ENCODE results near the gene RPS3A. TPM values are rescaled to one million over a fixed set of nuclear protein-coding genes. Genes with fewer than 3 reads are reported as not detected.
A peak's percentile ranks its signal among the peaks of the same experiment; 100 is the strongest.

RPS3A gene
- total RNA-seq, 1 donor from 2014 or later, result 1,043 TPM

DNA sequence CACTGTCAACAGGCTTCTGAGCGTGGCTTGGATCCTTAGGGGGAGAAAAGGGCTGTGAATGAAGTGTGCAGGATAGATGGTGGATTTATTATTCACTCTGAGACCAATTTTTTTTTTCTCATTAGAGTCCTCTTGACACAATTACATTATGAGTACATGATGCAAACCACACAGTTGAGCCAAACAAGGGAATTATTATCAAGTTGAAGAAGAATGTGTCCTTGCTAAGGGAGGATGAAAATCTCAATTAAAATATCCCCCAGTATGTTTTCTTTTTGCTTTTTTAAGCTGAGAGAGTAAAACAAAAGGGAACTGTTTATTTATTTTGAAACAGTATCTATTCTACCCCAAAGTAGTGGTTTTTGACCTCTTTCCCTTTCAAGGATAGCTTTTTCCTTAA is 40.4 kb downstream of the RPS3A start:
- no peak overlapping the region for H3K27ac ChIP-seq (replicated peaks)
- intact Hi-C loops (cut with micrococcal nuclease), result no loop called here

GRCh38 chr4:151142758-151143157 is 43.3 kb downstream of the RPS3A start:
- H3K9me3 ChIP-seq (replicated peaks), result no peaks in the 10 kb centered on the region
- no peaks in the 10 kb centered on the region for H3K27me3 ChIP-seq (ENCODE audit: low read depth)
- H3K27ac ChIP-seq (replicated peaks), result no peak overlapping the region
- H3K36me3 ChIP-seq, result peaks cover 84% of the 10 kb centered on the region
- no peak for DNase-seq
- peaks cover 17% of the 10 kb centered on the region for H3K4me1 ChIP-seq
- intact Hi-C loops (cut with micrococcal nuclease), result no loop called here
- H3K4me3 ChIP-seq, result no peak overlapping the region
- no peak for TF ChIP-seq CTCF (IDR thresholded peaks at IDR 0.05; ENCODE audit: borderline replicate concordance)

More for the DNA sequence above, 40.4 kb downstream of the RPS3A start:
- no peak for TF ChIP-seq CTCF (IDR thresholded peaks at IDR 0.05; ENCODE audit: borderline replicate concordance)
- no peak overlapping the region for H3K4me3 ChIP-seq
- peaks cover 11% of the 10 kb centered on the region for H3K4me1 ChIP-seq
- no peaks in the 10 kb centered on the region for H3K27me3 ChIP-seq (ENCODE audit: low read depth)
- no peak for DNase-seq
- H3K9me3 ChIP-seq (replicated peaks), result no peaks in the 10 kb centered on the region
- H3K36me3 ChIP-seq, result peaks cover 79% of the 10 kb centered on the region

- TF ChIP-seq CTCF (IDR thresholded peaks at IDR 0.05; ENCODE audit: borderline replicate concordance), result no peak
- DNase-seq, result no peak
- Histone ChIP-seq H3K36me3 (peaks cover 84% of the 10 kb centered on the region), H3K4me3 (no peak overlapping the region), H3K4me1 (peaks cover 17% of the 10 kb centered on the region), H3K27ac (replicated peaks) (no peak overlapping the region), H3K9me3 (replicated peaks) (no peaks in the 10 kb centered on the region), H3K27me3 (ENCODE audit: low read depth) (no peaks in the 10 kb centered on the region)
- intact Hi-C loops (cut with micrococcal nuclease), result no loop called here
Measured at GRCh38 chr4:151143162-151143561, 43.7 kb downstream of the RPS3A start.

DNA sequence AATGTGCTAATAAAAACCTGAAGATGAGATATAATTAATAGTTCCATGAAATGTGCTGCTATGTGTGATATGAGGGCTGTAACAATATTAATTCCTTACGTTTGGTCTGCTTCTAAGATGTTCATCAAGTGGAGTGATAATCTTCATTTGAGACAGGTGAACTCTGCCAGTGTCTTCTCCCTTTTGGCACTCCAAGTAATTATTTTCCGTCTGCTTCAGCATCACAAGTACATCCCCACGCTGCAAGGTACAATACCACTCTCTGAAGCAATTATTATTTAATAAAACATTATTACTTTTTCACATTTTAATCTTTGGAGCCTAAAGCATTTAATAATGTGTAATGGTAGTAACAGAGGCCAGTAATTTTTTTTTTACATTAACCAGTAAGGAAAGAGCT is 44.4 kb downstream of the RPS3A start:
- no peak overlapping the region for H3K4me3 ChIP-seq
- no peak for DNase-seq
- H3K4me1 ChIP-seq, result peaks cover 17% of the 10 kb centered on the region
- intact Hi-C loops (cut with micrococcal nuclease), result no loop called here
- peak overlapping the region; percentile 73 for H3K27ac ChIP-seq (replicated peaks)
- no peaks in the 10 kb centered on the region for H3K27me3 ChIP-seq (ENCODE audit: low read depth)
- H3K9me3 ChIP-seq (replicated peaks), result no peaks in the 10 kb centered on the region
- no peak for TF ChIP-seq CTCF (IDR thresholded peaks at IDR 0.05; ENCODE audit: borderline replicate concordance)
- H3K36me3 ChIP-seq, result peaks cover 86% of the 10 kb centered on the region

- Histone ChIP-seq H3K27ac (replicated peaks) (peak overlapping the region; percentile 73), H3K27me3 (ENCODE audit: low read depth) (no peaks in the 10 kb centered on the region), H3K36me3 (peaks cover 86% of the 10 kb centered on the region), H3K4me3 (no peak overlapping the region), H3K9me3 (replicated peaks) (no peaks in the 10 kb centered on the region), H3K4me1 (peaks cover 17% of the 10 kb centered on the region)
- no peak for DNase-seq
- intact Hi-C loops (cut with micrococcal nuclease), result no loop called here
- no peak for TF ChIP-seq CTCF (IDR thresholded peaks at IDR 0.05; ENCODE audit: borderline replicate concordance)
Measured at GRCh38 chr4:151144329-151145072, 45.1 kb downstream of the RPS3A start.

Data from left ventricle myocardium inferior (tissue), 1 donor.